NT2/D1 (cell line): ENCODE results near the gene UBE2E1.

ENCODE experiments used
- DNase-seq: peaks from one replicate; pipeline ENCODE4 v3.0.0-alpha.2; 2011; ENCODE audit warnings: low read depth, low spot score
- H3K27me3 ChIP-seq: 2 replicates; pipeline ENCODE4 v1.6.0; 2011; ENCODE audit warnings: mild to moderate bottlenecking; ENCODE audit not compliant: insufficient read length, insufficient read depth
- H3K36me3 ChIP-seq: 2 replicates; pipeline ENCODE4 v1.6.1; 2011; ENCODE audit warnings: mild to moderate bottlenecking, low read length, mixed read lengths; ENCODE audit not compliant: insufficient read depth, insufficient read length
- H3K4me1 ChIP-seq: 2 replicates; pipeline ENCODE4 v1.5.1; 2011; ENCODE audit not compliant: insufficient read depth, insufficient read length
- H3K4me3 ChIP-seq: 2 replicates; pipeline ENCODE4 v1.5.1; 2011; ENCODE audit warnings: low read depth; ENCODE audit not compliant: insufficient read length
- H3K9ac ChIP-seq: 2 replicates; pipeline ENCODE4 v1.6.0; 2011; ENCODE audit warnings: low read depth; ENCODE audit not compliant: insufficient read length
- H3K9me3 ChIP-seq: 2 replicates; pipeline ENCODE4 v1.5.1; 2011; ENCODE audit warnings: mild to moderate bottlenecking, low read length; ENCODE audit not compliant: insufficient read depth
- SUZ12 ChIP-seq: IDR thresholded peaks from 2 replicates; pipeline ENCODE4 v1.6.1; 2011; ENCODE audit not compliant: insufficient read length, insufficient read depth; ENCODE audit errors: extremely low read depth
- YY1 ChIP-seq: IDR thresholded peaks from 2 replicates; pipeline ENCODE4 v1.6.1; 2011; ENCODE audit not compliant: insufficient read length, insufficient read depth
- ZNF274 ChIP-seq: IDR thresholded peaks from 2 replicates; pipeline ENCODE4 v1.6.1; 2011; ENCODE audit warnings: mild to moderate bottlenecking, low read depth, low read length

The UBE2E1 gene

DNA sequence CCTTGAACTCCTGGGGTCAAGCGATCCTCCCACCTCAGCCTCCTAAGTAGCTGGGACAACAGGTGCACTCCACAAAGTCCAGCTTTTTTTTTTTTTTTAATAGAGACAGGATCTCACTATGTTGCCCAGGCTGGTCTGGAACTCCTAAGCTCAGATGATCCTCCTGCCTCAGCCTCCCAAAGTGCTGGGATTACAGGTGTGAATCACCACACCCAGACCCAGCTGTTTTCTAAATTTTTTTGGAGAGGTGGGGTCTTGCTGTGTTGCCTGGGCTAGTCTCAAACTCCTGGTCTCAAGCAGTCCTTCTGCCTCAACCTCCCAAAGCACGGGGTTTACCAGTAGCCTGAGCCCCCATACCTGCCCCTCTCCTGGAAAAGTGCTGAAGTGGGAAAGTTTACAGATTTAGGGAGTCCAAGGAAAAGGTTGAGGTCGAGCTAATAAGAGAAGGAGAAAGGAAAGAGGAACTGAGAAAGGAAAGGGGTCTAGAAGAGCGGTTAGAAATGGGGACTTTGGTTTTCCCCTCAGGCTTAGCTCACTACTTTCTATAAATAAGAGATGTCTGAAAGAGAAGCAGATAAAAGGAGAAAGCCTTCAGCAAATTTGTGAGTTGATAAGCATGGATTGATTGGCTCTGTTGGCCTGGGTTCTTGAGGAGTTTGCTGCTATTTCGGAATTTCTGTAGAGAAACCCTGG lies 23.6 kb downstream of the UBE2E1 start:
- no peak for TF ChIP-seq YY1
- TF ChIP-seq ZNF274, result no peak
- TF ChIP-seq SUZ12, result no peak
- H3K4me3 ChIP-seq, result no peak overlapping the region

DNA sequence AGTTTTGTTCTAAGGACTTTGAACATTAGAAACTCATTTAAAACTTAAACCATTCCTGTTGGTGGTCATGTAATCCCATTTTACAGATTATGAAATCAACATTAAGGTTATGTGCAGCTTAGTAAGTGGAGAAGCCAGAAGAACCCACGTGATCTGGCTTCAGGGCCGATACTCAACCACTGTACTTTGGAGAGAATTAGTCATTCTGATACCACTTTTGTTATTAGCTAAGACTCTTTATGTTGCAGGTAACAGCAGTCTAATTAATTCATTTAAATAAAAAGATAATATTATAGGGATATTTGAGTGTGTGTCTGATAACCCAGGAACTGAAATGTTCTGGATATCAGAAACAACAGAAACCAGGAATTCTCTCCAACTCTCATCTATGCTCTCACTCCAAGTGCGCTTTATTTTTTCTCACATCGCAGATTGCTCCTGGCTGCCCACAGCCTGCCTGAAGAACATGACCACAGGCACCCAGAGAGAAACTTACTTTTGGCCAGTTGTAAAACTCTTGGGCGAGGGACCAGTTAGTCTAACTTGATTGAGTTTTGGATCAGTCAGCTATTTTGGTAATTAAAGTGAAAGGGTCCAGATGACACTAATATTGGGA lies 25.2 kb downstream of the UBE2E1 start:
- no peak for DNase-seq

More for the DNA sequence above, 23.6 kb downstream of the UBE2E1 start:
- no peak overlapping the region for H3K9ac ChIP-seq
- peaks cover 2% of the 10 kb centered on the region for H3K4me1 ChIP-seq
- H3K27me3 ChIP-seq, result no peaks in the 10 kb centered on the region
- no peak for DNase-seq
- H3K36me3 ChIP-seq, result peaks cover 2% of the 10 kb centered on the region
- H3K9me3 ChIP-seq, result no peaks in the 10 kb centered on the region

DNA sequence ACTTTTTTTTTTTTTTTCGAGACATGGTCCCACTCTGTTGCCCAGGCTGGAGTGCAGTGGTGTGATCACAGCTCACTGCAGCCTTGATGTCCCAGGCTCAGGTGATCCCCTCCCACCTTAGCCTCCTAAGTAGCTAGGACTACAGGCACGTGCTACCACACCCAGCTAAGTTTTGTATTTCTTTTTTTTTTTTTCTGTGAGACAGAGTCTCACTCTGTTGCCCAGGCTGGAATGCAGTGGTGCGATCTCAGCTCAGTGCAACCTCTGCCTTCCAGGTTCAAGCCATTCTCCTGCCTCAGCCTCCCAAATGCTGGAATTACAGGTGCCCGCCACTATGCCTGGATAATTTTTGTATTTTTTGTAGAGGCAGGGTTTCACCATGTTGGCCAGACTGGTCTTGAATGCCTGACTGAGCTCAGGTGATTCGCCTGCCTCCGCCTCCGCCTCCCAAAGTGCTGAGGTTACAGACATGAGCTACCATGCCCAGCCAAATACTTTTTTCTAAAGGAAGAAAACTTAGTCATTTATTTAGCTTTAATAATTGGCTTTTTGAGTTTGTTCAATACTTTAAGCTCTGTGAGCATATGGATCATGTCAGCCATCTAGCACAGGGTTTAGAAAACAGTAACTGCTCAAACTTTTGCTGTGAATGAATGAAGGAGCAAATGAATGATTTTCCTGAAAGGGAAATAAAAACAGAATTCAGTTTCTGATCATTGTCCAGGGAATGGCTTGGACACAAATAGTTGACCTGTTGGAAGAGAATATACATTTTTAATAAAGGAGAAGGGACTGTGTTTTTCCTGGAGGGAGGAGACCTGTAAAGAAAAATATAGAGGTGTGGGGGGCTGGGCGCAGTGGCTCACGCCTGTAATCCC lies 26.0 kb downstream of the UBE2E1 start:
- TF ChIP-seq SUZ12 (no peak), ZNF274 (no peak), YY1 (no peak)
- Histone ChIP-seq H3K4me3 (no peak overlapping the region), H3K4me1 (no peaks in the 10 kb centered on the region), H3K9me3 (no peaks in the 10 kb centered on the region), H3K27me3 (no peaks in the 10 kb centered on the region), H3K36me3 (no peaks in the 10 kb centered on the region), H3K9ac (no peak overlapping the region)
- no peak for DNase-seq

More for the DNA sequence above, 25.2 kb downstream of the UBE2E1 start:
- Histone ChIP-seq H3K9me3 (no peaks in the 10 kb centered on the region), H3K9ac (no peak overlapping the region), H3K4me3 (no peak overlapping the region), H3K4me1 (no peaks in the 10 kb centered on the region), H3K36me3 (no peaks in the 10 kb centered on the region), H3K27me3 (no peaks in the 10 kb centered on the region)
- TF ChIP-seq SUZ12, result no peak
- no peak for TF ChIP-seq ZNF274
- no peak for TF ChIP-seq YY1

DNA sequence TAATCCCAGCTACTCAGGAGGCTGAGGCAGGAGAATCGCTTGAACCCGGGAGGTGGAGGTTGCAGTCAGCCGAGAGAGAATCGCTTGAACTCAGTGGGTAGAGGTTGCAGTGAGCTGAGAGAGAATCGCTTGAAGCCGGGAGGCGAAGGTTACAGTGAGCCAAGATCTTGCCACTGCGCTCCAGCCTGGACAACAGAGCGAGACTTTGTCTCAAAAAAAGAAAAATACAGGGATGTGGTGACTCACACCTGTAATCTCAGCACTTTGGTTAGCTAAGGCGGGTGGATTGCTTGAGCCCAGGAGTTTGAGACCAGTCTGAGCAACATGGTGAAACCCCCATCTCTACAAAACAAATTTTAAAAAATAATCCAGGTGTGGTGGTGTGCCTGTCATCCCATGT lies 26.8 kb downstream of the UBE2E1 start:
- Histone ChIP-seq H3K4me1 (no peaks in the 10 kb centered on the region), H3K9ac (no peak overlapping the region), H3K36me3 (no peaks in the 10 kb centered on the region), H3K4me3 (no peak overlapping the region), H3K27me3 (no peaks in the 10 kb centered on the region), H3K9me3 (no peaks in the 10 kb centered on the region)
- DNase-seq, result no peak
- no peak for TF ChIP-seq YY1
- TF ChIP-seq SUZ12, result no peak
- TF ChIP-seq ZNF274, result no peak

DNA sequence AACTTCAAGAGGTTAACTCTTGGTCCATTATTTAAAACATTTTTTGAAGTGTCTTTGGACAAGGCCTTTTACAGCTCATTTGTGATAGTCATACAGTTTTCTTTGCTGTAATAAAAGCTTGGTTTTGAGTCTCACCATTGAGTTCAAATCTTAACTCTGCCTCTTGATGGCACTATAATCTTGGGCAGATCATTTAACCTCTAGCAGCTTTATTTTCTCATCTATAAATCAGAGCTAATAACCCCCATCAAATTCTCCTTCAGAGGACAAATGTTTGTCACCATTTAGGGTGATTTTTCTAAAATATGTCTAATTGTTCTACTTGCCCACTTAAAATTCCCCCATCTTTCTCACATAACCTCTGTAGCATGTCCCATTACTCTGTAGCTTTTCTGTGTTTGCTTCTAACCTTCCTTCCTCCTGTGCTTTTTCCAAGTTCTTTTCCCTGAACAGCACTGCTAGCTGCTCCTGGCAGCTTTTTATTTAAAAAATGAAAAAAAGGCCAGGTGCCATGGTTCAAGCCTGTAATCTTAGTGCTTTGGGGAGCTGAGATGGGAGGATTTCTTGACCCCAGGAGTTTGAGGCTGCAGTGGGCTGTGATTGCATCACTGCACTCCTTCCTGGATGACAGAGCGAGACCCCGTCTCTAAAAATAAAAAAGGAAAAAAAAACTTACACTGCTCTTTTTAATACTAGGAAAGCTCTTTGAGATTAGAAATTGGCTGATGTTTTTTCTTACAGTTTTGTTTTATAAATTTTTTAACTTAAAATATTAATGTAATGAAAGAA lies 28.5 kb downstream of the UBE2E1 start:
- no peaks in the 10 kb centered on the region for H3K27me3 ChIP-seq
- H3K36me3 ChIP-seq, result no peaks in the 10 kb centered on the region
- no peak overlapping the region for H3K4me3 ChIP-seq
- TF ChIP-seq ZNF274 (no peak), SUZ12 (no peak), YY1 (no peak)
- H3K9ac ChIP-seq, result no peak overlapping the region
- H3K9me3 ChIP-seq, result no peaks in the 10 kb centered on the region
- H3K4me1 ChIP-seq, result no peaks in the 10 kb centered on the region
- DNase-seq, result no peak

DNA sequence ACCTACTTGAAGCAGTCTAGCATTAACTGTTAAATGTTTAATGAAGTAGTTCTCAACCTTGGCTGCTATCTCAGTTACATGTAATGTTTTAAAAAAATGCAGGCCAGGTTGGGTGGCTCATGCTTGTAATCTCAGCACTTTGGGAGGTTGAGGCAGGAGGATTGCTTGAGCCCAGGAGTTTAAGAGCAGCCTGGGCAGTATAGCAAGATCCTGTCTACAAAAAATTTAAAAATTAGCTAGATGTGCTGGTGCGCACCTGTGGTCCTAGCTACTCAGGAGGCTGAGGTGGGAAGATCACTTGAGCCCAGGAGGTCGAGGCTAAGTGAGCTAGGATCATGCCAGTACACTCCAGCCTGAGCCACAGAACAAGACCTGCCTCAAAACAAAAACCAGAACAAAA lies 29.3 kb downstream of the UBE2E1 start:
- Histone ChIP-seq H3K36me3 (no peaks in the 10 kb centered on the region), H3K4me1 (no peaks in the 10 kb centered on the region), H3K9me3 (no peaks in the 10 kb centered on the region), H3K4me3 (no peak overlapping the region), H3K9ac (no peak overlapping the region), H3K27me3 (no peaks in the 10 kb centered on the region)
- DNase-seq, result no peak
- no peak for TF ChIP-seq YY1
- no peak for TF ChIP-seq ZNF274
- no peak for TF ChIP-seq SUZ12
